A673 (cell line): ENCODE measurements around the gene CLUH. TPM values are rescaled to one million over a fixed set of nuclear protein-coding genes. Genes with fewer than 3 reads are reported as not detected.
A peak's percentile ranks its signal among the peaks of the same experiment; 100 is the strongest.

Experiments
- BruUV-seq: library from RNA; stranded (reverse); fragments of 400-500 nt; replicated peaks from 2 replicates; lab custom pipeline; 2021; lab: Mats Ljungman, UMichigan
- CTCF ChIA-PET: fragments of 300-600 bp; sonication (Branson Sonifier 250); formaldehyde crosslinking; loops from one replicate; lab custom pipeline; 2022; ENCODE audit warnings: antibody characterized with exemption; lab: Charles Lee
- POLR2A ChIA-PET: fragments of 300-600 bp; sonication (Branson Sonifier 250); formaldehyde crosslinking; loops from one replicate; lab custom pipeline; 2022; ENCODE audit warnings: antibody characterized with exemption; ENCODE audit not compliant: low non-redundant PET; lab: Charles Lee
- DNase-seq: peaks from one replicate; pipeline ENCODE4 v3.0.0-alpha.2; 2015; ENCODE audit warnings: low spot score
- H3K27ac ChIP-seq: fragments of 200-600 bp; sonication (generic); 2 replicates; pipeline ENCODE4 v1.5.1; 2016; ENCODE audit warnings: mixed run types, low read depth, mild to moderate bottlenecking, mixed read lengths, antibody characterized with exemption, low read length; ENCODE audit not compliant: poor library complexity, severe bottlenecking
- H3K27me3 ChIP-seq: fragments of 200-600 bp; sonication (generic); replicated peaks from 2 replicates; pipeline ENCODE4 v1.6.1; 2017; ENCODE audit warnings: mixed run types, low read depth, mild to moderate bottlenecking, mixed read lengths, antibody characterized with exemption, low read length; ENCODE audit not compliant: insufficient read depth, poor library complexity
- H3K36me3 ChIP-seq: fragments of 200-600 bp; sonication (generic); 2 replicates; pipeline ENCODE4 v1.6.1; 2016; ENCODE audit warnings: mixed run types, mild to moderate bottlenecking, mixed read lengths, antibody characterized with exemption, low read length; ENCODE audit not compliant: insufficient read depth, poor library complexity, severe bottlenecking
- H3K4me1 ChIP-seq: fragments of 200-600 bp; sonication (generic); 2 replicates; pipeline ENCODE4 v1.6.1; 2017; ENCODE audit warnings: mixed run types, mild to moderate bottlenecking, mixed read lengths, antibody characterized with exemption, low read length; ENCODE audit not compliant: insufficient read depth, poor library complexity, severe bottlenecking
- H3K4me3 ChIP-seq: fragments of 200-600 bp; sonication (generic); 2 replicates; pipeline ENCODE4 v1.5.1; 2016; ENCODE audit warnings: low read depth, mixed run types, mild to moderate bottlenecking, mixed read lengths, low read length; ENCODE audit not compliant: poor library complexity, severe bottlenecking
- H3K9me3 ChIP-seq: fragments of 200-600 bp; sonication (generic); 2 replicates; pipeline ENCODE4 v1.6.1; 2016; ENCODE audit warnings: mixed run types, low read depth, mild to moderate bottlenecking, mixed read lengths, antibody characterized with exemption, low read length; ENCODE audit not compliant: poor library complexity, severe bottlenecking
- EZH2 ChIP-seq: fragments of 200-600 bp; sonication (generic); IDR thresholded peaks from 2 replicates; pipeline ENCODE4 v1.6.1; 2017; ENCODE audit warnings: borderline replicate concordance, low read depth, mild to moderate bottlenecking, mixed read lengths, antibody characterized with exemption, low read length; ENCODE audit not compliant: poor library complexity, severe bottlenecking
- intact Hi-C: fragments of 100-400 bp; cut with micrococcal nuclease; formaldehyde crosslinking; loops from one replicate; pipeline ENCODE4 v1.10.0; 2022; ENCODE audit not compliant: unreplicated experiment
- total RNA-seq: library from RNA; stranded (reverse); gene quantifications from 2 replicates; pipeline ENCODE4 v1.2.3, GENCODE V29; 2021
- TF ChIP-seq, protein P1 (sequence below): fragments of 300-800, 200-600 bp; sonication (generic); conservative IDR thresholded peaks from 2 replicates; pipeline ENCODE4 v1.5.1; 2017; ENCODE audit warnings: low read depth, mild to moderate bottlenecking, antibody characterized with exemption, low read length, moderate library complexity, mixed read lengths

CLUH gene
- total RNA-seq, 1 experiment from 2014 or later: 162 TPM

- Histone ChIP-seq H3K27ac (no peak overlapping the region), H3K4me3 (no peak overlapping the region), H3K27me3 (no peaks in the 10 kb centered on the region), H3K9me3 (no peaks in the 10 kb centered on the region), H3K4me1 (no peaks in the 10 kb centered on the region), H3K36me3 (peaks cover 38% of the 10 kb centered on the region)
- CTCF ChIA-PET: no interaction called here
- no peak for TF ChIP-seq EZH2
- TF ChIP-seq, protein P1, sequence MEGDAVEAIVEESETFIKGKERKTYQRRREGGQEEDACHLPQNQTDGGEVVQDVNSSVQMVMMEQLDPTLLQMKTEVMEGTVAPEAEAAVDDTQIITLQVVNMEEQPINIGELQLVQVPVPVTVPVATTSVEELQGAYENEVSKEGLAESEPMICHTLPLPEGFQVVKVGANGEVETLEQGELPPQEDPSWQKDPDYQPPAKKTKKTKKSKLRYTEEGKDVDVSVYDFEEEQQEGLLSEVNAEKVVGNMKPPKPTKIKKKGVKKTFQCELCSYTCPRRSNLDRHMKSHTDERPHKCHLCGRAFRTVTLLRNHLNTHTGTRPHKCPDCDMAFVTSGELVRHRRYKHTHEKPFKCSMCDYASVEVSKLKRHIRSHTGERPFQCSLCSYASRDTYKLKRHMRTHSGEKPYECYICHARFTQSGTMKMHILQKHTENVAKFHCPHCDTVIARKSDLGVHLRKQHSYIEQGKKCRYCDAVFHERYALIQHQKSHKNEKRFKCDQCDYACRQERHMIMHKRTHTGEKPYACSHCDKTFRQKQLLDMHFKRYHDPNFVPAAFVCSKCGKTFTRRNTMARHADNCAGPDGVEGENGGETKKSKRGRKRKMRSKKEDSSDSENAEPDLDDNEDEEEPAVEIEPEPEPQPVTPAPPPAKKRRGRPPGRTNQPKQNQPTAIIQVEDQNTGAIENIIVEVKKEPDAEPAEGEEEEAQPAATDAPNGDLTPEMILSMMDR: no peak
- TSS peak; percentile 55 for BruUV-seq
- intact Hi-C loops: loop anchor here (10.0 kb wide), 1 partner anchor 305 kb away; no protein-coding TSS in a partner anchor
- POLR2A ChIA-PET: no interaction called here
- no peak for DNase-seq
These were observed 22.0 kb downstream of the CLUH start for GRCh38 chr17:2689411-2690164.

- no peaks in the 10 kb centered on the region for H3K27me3 ChIP-seq
- intact Hi-C loops: loop anchor here (10.0 kb wide), 1 partner anchor 304 kb away; no protein-coding TSS in a partner anchor
- TF ChIP-seq, protein P1: no peak
- TF ChIP-seq EZH2: no peak
- peaks cover 40% of the 10 kb centered on the region for H3K36me3 ChIP-seq
- H3K27ac ChIP-seq: peak overlapping the region; percentile 37
- CTCF ChIA-PET: no interaction called here
- H3K4me3 ChIP-seq: no peak overlapping the region
- no peaks in the 10 kb centered on the region for H3K4me1 ChIP-seq
- no peak for DNase-seq
- no TSS peak for BruUV-seq
- no peaks in the 10 kb centered on the region for H3K9me3 ChIP-seq
- POLR2A ChIA-PET: no interaction called here
These were observed 22.9 kb downstream of the CLUH start for GRCh38 chr17:2688351-2689342.

DNA sequence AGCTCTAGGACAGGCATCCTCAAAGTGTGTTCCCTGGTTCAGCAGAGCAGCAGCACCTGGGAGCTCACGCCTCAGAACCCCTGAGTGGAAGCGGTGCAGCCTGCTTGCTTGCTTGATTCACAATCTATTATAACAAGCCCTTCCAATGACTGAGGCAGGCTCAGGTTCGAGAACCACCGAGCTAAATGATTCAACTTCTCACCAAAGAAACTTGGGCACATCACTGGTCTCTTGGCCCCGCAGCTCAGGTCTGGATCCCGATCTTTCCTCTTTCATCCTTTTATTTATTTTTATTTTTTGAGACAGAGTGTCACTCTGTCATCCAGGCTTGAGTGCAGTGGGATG is 24.5 kb downstream of the CLUH start:
- TF ChIP-seq, protein P1: no peak
- TF ChIP-seq EZH2: no peak
- ChIA-PET POLR2A (no interaction called here), CTCF (no interaction called here)
- Histone ChIP-seq H3K27ac (no peak overlapping the region), H3K36me3 (peaks cover 39% of the 10 kb centered on the region), H3K4me3 (no peak overlapping the region), H3K9me3 (no peaks in the 10 kb centered on the region), H3K27me3 (no peaks in the 10 kb centered on the region), H3K4me1 (no peaks in the 10 kb centered on the region)
- no TSS peak for BruUV-seq
- DNase-seq: no peak
- intact Hi-C loops: loop anchor here (10.0 kb wide), 1 partner anchor 302 kb away; no protein-coding TSS in a partner anchor
